NCI-H2227 treated with DMSO at 0.1 percent for 48 hours (cell line): ENCODE measurements around the gene FGF6.
"Not testable (repeated sequence)": the region's sequence is repeated elsewhere in the genome, so short reads cannot be mapped to it uniquely, and the experiment has no call there.

Experiments used
- DNase-seq: peaks from one replicate; lab custom pipeline; 2025; lab: John Stamatoyannopoulos, UW

Gene FGF6

DNA sequence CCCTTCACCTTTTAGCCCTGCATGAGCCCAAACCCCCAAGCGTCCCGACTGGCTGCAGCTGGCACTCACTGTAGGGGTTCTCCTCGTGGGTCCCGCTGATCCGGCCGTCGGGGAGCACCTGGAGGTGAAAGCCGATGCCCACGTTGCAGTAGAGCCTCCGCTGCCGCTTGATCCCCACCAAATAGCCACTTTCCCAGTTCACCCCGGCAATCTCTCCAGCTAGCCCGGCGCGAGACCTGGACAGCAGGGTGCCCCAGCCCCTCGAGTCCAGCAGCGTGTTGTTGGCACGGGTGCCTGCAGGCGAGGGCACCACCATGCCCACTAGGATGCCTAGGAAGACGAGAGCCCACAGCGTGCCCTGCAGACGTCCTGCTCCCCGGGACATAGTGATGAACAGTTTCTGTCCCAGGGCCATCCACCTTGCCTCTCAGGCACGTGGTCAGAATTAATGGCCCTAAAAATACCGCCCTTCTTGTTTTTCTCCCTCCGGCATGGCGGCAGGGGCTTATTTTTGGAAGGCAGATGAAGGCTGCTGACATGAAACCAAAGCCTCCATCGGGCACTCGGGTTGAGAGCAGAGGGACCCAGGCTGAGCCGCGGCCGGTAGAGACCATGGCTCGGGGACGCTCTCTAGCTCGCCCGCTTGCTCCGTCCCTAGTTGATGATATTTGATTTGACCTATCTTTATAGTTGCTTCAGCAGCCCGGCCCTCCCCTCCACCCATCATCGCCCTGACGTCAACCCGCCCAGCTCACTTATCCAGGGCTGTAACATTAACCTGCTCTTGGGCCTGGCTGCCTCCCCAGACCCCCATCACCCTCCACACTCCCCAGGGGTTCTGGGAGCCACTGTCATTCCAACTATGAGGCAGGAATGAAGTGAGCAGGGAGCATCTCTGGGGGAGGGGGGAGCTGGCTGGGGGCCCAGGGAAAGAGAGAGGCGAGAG, at the start of gene FGF6:
Gene FGF6 (minus strand): TSS at position 660 of the 946 bp plus-strand sequence. CDS start 245 bp downstream, at position 415.
- DNase-seq: no peak

- DNase-seq: no peak
Observed at GRCh38 chr12:4490973-4491372, 45.4 kb upstream of the FGF6 start.

DNA sequence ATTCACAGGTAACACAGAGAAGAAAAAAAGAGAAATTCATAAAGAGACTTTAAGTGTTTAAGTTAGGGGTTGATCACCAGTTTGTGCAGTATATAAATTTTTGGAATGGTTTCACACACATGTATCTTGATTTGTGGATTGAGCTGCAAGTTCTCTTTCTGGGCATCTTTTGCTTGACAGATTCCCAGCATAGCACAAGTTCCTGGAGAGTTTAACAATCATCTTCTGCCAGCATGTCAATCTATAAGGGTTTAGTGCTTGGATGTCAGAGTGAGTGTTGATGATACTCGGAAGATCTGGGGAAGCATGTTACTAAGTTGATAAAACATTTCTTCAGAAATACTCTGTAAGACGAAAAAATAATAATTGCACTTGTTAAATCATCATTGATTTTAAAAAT, 43.9 kb upstream of the FGF6 start:
- no peak for DNase-seq

GRCh38 chr12:4486980-4487379, 41.4 kb upstream of the FGF6 start:
- DNase-seq: no peak

DNA sequence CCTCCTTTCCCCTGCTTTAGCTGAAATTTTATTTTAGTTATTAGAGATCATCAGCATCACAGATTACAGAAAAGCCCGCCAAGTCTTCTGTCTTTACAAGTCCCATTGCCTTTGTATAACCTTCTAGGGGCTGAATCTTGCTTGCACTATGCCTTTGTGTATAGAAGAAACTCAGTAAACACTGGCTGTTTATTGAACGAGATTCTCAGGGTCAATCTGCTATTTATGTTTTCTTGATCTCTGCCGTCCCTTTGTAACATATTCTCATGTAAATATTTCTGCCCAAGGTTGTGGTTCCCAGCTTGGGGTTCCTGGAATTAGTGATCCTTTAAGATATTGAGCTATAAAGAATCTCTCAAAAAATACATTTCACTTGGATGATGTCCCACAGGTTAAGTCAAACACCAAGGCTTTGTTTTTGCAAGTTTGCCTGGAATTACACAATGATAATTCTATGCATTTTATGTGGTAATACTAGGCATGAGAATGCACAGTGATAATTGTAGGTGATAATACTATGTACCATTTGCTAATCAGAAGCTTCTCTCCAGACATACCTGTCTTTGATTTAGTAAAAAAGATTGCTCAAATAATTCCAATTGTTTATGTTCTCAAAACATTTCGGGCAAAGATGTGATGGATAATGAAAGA, 40.6 kb upstream of the FGF6 start:
- DNase-seq: no peak

DNA sequence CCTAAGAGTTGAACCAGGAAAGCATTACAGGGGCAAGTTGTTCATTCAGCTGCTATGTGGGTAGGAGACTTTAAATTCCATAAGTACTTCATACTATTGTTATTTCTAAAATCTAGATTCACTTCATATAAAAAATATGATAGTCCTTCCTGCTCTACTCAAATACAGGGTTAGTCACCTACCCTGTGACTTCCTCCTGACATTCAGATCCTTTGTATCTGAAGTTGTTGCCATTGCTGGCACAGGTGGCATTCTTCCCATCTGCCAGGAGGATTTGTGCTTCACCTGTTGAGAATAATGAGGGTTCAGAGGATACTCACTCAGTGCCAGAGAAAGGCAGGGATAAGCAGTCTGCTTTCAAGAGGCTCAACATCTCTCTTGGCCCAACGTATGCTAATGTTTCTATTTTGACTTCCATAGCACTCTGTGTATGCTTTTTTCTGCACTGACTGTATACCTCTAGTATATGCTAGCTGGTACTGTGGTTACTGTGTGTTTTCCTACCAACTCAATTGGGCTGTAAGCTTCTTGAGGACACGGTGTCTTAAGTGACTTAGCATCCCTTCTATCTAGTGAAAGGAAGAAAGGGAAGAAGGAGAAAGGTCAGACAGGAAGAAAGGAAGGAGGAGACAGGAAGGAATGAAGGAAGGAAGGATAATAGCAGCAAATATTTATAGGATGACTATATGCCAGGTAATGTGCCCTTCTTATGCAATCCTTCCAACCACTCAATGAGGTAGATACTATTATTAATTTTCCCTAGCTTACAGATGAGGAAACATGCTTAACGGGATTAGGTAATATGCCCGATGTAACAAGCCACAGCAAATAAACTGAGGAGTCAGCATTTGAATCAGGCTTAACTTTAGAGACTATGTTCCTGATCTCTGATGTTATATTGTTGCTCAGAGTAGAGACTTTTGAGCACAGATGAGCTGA, 38.5 kb upstream of the FGF6 start:
- DNase-seq: no peak

DNA sequence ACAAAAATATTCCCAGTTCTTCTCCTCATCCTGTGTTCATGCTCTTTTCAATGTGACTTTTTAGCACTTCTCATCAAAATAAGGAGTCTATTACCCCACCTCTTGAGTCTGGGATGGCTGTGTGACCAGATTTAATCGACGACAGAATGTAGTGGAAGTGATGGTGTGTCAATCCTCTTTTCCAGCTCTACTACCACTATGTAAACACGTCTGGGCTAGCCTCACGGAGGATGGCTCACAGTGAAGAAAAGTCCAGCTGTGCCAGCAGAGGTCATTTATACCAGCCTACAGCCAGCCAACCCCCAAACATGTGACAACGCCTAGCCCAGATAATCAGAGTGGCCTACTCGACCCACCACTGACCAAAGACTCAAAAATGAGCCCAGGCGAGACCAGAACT, 37.3 kb upstream of the FGF6 start:
- DNase-seq: no peak

DNA sequence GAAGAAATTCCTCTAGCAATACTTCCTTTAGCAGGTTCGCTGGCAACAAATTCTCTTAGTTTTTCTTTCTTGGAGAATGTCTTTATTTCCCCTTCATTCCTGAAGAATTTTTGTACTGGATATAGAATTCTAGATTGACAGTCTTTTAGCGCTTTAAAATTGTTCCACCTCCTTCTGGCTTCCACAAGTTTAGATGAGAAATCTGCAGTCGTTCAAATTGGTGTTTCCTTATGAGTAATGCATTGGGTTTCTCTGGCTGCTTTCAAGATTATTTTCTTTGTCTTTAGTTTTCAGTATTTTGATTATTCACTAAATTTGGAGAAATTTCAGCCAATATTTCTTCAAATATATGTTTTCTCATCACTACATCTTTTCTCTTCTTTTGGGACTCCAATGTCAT, 33.3 kb upstream of the FGF6 start:
- no peak for DNase-seq

DNA sequence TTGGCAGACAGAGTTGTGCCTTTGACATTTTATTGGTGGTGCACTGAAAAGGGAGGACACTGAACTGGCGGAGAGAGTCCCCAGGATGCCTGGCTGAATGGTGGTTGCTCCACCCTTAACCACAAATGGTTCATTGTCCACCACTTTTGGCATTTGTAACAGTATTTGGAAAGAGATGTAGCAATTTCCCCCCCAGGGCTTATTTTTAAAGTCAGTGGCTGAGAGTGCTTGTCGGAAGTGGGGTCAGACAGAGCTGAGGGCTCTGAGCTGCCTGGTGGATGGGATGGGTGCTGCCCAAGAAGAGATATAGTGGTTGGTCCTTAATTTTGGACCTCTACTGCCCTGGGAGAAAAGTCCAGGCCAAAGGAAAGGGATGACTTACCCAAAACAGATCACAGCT, 31.5 kb upstream of the FGF6 start:
- no peak for DNase-seq

GRCh38 chr12:4472046-4472445, 26.4 kb upstream of the FGF6 start:
- DNase-seq: no peak

DNA sequence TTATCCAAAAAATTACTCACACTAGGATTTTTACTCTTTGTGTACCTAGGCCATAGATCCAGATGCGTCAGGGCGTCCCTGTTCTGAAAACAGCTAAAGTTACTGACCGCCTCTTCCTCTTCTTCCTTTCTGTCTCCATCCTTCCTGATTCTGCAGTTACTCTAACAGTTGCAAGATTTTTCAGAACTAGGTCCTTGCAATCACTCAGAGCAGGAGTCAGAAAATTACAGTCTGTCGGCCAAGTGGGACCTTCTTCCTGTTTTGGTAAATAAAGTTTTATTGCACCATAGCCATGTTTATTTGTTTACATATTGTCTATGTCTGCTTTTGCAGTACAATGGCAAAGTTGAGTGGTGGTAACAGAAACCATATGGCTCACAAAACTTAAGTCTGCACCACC, 25.6 kb upstream of the FGF6 start:
- no peak for DNase-seq

DNA sequence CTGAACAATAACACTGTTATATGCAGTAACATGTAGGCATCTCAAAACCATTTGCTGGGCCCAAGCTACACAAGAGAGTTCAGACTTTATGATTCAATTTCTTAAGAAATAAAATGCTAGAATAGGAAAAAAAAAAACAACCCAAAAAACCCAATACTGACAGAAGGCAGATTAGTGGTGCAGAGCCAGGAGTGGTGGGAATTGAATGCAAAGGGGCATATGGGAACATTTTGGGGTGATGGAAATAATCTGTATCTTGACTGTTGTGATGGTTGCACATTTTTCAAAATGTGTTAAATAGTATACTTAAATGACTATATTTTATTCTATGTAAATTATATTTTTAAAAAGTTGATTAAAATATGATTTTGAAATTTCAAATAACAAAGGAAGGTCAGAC, 23.4 kb upstream of the FGF6 start:
- no peak for DNase-seq

GRCh38 chr12:4460761-4461160, 15.1 kb upstream of the FGF6 start:
- no peak for DNase-seq

DNA sequence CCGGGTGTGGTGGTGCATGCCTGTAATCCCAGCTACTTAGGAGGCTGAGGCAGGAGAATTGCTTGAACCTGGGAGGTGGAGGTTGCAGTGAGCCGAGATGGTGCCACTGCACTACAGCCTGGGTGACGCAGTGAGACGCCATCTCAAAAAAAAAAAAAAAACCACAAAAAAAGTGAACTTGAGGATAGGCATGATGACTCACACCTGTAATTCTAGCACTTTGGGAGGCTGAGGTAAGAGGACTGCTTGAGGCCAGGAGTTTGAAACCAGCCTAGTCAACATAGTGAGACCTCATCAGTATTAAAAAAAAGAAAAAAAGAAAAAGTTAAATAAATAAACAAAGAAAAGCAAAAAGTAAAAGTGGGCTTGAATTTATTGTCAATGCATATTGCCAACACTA, 10.2 kb upstream of the FGF6 start:
- DNase-seq: not testable (repeated sequence)

DNA sequence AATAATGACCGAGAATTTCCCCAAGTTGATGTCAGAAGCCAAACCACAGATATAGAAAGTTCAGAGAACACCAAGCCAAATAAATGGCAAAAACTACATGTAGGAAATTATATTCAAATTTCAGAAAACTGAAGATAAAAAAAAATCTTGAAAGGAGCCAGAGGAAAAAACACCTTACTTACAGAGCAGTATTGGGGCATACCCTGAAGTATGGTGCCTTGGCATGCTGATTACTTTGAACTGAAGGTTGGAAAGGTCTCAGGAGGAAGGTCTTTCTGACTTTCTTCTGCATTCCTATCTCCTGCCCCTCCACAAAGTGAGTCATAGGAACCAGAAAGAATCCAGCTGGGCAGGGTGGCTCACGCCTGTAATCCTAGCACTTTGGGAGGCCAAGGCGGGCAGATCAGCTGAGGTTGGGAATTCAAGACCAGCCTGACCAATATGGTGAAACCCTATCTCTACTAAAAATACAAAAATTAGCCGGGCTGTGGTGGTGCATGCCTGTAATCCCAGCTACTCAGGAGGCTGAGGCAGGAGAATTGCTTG, 8.8 kb upstream of the FGF6 start:
- DNase-seq: no peak

DNA sequence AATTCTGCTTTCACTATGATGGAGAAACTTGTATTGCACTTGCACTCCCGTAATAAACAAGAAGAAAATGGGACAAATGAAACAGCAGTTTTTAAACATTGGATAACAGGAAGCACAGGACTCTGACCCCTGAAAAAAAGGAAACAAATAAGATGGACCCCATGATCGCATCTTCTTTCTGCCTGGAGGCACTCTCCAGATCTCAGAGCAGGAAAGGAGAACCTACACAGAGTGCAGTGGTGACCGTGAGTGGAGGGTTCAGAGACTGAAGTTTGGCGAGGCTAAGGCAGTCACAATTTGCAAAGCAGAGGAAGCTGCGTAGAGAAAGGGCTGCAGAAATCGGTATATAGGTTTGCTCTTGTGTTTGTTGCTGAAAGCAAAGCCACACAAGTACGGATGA, 6.1 kb upstream of the FGF6 start:
- DNase-seq: no peak

DNA sequence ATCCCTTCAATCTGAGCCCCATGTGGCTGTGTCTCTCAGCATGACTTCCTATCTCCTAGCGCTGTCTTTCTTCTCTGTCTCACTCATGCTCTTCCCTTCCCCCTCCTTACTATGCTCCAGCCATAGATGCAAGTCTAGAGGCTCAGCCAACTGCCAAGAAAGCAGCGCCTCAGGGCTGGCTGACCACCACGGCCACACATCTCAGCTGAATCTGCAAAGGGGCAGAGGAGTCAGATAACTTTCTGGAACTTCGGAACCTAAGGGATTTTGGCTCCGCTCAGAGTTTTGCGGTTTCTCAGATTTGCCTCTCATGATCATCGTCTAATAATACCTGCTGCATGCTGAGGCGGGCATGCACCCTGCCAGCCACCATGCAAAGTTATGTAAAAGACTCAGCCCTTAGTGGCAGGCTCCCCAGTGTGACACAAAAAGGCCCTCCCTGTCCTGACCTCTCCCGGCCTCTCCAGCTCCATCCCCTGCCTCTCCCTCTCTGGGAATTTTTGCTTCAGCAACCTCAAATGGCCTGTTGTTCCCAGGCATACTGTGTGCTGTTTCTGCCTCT, 5.0 kb upstream of the FGF6 start:
- DNase-seq: no peak

- no peak for DNase-seq
Observed at GRCh38 chr12:4449851-4450221, 4.2 kb upstream of the FGF6 start.

- DNase-seq: no peak
Observed at GRCh38 chr12:4448943-4449850, 3.6 kb upstream of the FGF6 start.

DNA sequence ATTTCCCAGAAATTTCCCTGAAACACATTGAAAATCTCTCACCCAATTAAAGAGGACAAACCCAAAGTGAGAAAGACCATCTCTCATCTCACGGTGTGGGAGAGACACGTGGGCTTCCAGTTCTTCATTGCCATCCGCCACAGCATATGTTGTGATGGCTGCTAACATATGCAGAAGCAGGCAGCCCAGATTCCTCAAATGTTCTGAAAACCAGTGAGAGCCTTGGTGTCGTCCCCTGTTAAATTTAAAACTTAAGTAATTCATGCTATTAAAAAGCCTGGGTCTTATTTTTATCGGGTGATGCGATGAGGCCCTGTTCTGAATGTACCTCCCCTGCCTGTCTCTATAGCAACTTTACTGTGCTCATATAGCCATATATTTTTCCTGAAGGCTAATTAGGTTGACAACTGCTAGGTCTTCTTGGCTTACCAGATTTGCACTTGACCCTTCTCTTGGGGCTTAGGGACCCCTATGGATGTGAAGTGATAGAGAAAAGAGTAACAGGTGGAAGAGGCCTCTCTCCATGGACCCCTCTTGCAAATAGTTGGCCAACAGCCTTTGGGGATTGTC, 2.8 kb upstream of the FGF6 start:
- no peak for DNase-seq
